ENCODE results near the gene RNF2. TPM values are rescaled to one million over a fixed set of nuclear protein-coding genes. Genes with fewer than 3 reads are reported as not detected.

RNF2 gene
- total and polyA plus RNA-seq, 2 donors from 2014 or later: 6.7 to 26.0 TPM

DNA sequence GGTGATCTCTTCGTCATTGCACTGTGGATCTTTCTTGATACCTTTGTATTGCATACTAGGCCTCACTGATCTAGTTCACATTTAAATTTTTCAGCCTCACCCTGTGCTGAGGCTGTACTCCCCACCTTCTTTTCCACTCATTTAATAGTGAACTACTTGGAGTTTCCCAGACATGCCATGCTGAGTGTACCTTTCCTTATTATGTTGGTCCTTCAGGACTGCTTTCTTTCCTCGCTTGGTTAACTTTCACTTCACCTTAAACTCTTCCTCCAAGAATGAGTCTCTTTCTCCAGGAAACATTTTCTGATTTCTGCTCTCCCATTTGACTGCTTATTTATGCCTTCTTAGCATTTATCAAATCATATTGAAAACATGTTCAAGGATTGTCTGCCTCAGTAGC lies 20.8 kb downstream of the RNF2 start:
- Histone ChIP-seq H3K4me3 (ENCODE audit: low read length in 3 of 3) (no peak overlapping the region), H3K36me3 (ENCODE audit: control insufficient read depth in 2 of 3, insufficient read depth in 3 of 3, low read length in 3 of 3) (no peaks in the 10 kb centered on the region), H3K4me1 (ENCODE audit: control insufficient read depth in 2 of 3, insufficient read depth in 2 of 3, low read depth in 1 of 3, low read length in 3 of 3) (no peaks in the 10 kb centered on the region), H3K9ac (ENCODE audit: low read length in 3 of 3) (no peak overlapping the region), H3K27me3 (ENCODE audit: control insufficient read depth, insufficient read depth, low read length) (no peaks in the 10 kb centered on the region), H3K27ac (ENCODE audit: low read depth in 2 of 2, low read length in 2 of 2) (no peak overlapping the region), H3K9me3 (ENCODE audit: control insufficient read depth in 2 of 3, insufficient read depth in 1 of 3, low read length in 3 of 3) (no peaks in the 10 kb centered on the region)
- DNase-seq: no peak
- intact Hi-C loops (cut with DNase I): no loop called here
- TF ChIP-seq, protein P1, sequence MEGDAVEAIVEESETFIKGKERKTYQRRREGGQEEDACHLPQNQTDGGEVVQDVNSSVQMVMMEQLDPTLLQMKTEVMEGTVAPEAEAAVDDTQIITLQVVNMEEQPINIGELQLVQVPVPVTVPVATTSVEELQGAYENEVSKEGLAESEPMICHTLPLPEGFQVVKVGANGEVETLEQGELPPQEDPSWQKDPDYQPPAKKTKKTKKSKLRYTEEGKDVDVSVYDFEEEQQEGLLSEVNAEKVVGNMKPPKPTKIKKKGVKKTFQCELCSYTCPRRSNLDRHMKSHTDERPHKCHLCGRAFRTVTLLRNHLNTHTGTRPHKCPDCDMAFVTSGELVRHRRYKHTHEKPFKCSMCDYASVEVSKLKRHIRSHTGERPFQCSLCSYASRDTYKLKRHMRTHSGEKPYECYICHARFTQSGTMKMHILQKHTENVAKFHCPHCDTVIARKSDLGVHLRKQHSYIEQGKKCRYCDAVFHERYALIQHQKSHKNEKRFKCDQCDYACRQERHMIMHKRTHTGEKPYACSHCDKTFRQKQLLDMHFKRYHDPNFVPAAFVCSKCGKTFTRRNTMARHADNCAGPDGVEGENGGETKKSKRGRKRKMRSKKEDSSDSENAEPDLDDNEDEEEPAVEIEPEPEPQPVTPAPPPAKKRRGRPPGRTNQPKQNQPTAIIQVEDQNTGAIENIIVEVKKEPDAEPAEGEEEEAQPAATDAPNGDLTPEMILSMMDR (IDR thresholded peaks at IDR 0.05; ENCODE audit: borderline replicate concordance, extremely low read depth, insufficient read depth): no peak
- no peak for FAIRE-seq

DNA sequence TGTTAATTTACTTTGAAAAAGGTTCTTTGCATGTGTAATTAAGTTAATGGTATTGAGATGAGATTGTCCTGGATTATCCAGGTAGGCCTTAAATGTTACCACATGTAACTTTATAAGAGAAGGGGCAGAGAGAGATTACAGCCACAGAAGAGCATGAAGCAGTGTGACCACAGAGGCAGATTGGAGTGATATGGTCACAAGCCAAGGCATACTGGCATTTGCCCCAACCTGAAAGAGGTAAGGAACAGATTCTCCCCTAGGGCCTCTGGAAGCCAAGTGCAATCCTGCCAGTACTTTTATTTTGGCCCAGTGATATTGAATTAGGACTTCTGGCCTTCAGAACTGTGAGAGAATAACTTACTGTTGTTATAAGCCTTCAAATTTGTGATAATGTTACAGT lies 23.0 kb downstream of the RNF2 start:
- intact Hi-C loops (cut with DNase I): no loop called here
- DNase-seq: no peak
- no peaks in the 10 kb centered on the region for H3K4me1 ChIP-seq (ENCODE audit: control insufficient read depth in 2 of 3, insufficient read depth in 2 of 3, low read depth in 1 of 3, low read length in 3 of 3)
- no peaks in the 10 kb centered on the region for H3K36me3 ChIP-seq (ENCODE audit: control insufficient read depth in 2 of 3, insufficient read depth in 3 of 3, low read length in 3 of 3)
- no peak overlapping the region for H3K27ac ChIP-seq (ENCODE audit: low read depth in 2 of 2, low read length in 2 of 2)
- FAIRE-seq: no peak
- H3K27me3 ChIP-seq (ENCODE audit: control insufficient read depth, insufficient read depth, low read length): no peaks in the 10 kb centered on the region
- no peak overlapping the region for H3K4me3 ChIP-seq (ENCODE audit: low read length in 3 of 3)
- TF ChIP-seq, protein P1 (IDR thresholded peaks at IDR 0.05; ENCODE audit: borderline replicate concordance, extremely low read depth, insufficient read depth): no peak
- no peak overlapping the region for H3K9ac ChIP-seq (ENCODE audit: low read length in 3 of 3)
- no peaks in the 10 kb centered on the region for H3K9me3 ChIP-seq (ENCODE audit: control insufficient read depth in 2 of 3, insufficient read depth in 1 of 3, low read length in 3 of 3)

DNA sequence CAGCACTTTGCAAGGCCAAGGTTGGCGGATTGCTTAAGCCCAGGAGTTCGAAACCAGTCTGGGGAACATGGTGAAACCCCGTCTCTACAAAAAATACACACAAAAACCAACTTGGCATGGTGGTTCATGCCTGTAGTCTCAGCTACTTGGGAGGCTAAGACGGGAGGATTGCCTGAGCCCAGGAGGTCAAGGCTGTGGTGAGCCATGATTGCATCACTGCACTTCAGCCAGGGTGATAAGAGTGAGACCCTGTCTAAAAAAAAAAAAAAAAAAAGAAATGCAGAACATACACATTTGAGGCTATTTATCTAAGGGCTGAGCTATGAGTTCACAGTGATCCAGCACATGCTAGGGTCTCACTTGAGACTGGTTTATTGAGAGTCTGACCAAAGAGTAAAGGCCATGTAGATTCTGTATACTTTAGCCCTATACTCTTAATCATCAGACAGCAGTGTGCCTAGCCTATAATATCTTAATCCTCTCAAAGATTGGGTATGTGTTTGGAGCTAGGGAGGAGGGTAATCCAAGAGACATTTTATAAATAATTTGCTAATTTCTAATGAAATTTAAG lies 23.9 kb downstream of the RNF2 start:
- Histone ChIP-seq H3K36me3 (ENCODE audit: control insufficient read depth in 2 of 3, insufficient read depth in 3 of 3, low read length in 3 of 3) (no peaks in the 10 kb centered on the region), H3K27me3 (ENCODE audit: control insufficient read depth, insufficient read depth, low read length) (no peaks in the 10 kb centered on the region), H3K4me1 (ENCODE audit: control insufficient read depth in 2 of 3, insufficient read depth in 2 of 3, low read depth in 1 of 3, low read length in 3 of 3) (no peaks in the 10 kb centered on the region), H3K4me3 (ENCODE audit: low read length in 3 of 3) (no peak overlapping the region), H3K9me3 (ENCODE audit: control insufficient read depth in 2 of 3, insufficient read depth in 1 of 3, low read length in 3 of 3) (no peaks in the 10 kb centered on the region), H3K9ac (ENCODE audit: low read length in 3 of 3) (no peak overlapping the region), H3K27ac (ENCODE audit: low read depth in 2 of 2, low read length in 2 of 2) (no peak overlapping the region)
- no peak for DNase-seq
- intact Hi-C loops (cut with DNase I): no loop called here
- TF ChIP-seq, protein P1 (IDR thresholded peaks at IDR 0.05; ENCODE audit: borderline replicate concordance, extremely low read depth, insufficient read depth): no peak
- FAIRE-seq: no peak

DNA sequence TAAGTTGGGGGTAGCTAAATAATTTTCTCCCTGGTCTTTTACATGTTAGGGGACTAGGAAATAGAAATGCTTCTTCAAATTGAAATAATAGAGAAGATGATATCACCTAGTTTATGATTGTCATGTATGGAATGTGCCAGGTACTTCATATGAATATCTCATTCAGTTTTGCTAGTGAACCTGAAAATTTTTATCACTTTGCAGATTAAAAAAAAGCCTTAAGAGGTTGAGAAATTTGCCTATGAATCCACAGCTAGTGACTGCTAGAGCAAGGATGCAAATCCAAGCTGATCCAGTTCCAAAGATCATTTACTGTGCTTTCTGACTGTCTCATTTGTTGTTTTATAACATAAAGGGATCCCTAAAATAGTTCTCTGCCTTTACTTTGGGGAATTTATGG lies 24.7 kb downstream of the RNF2 start:
- FAIRE-seq: no peak
- H3K27ac ChIP-seq (ENCODE audit: low read depth in 2 of 2, low read length in 2 of 2): no peak overlapping the region
- no peak overlapping the region for H3K9ac ChIP-seq (ENCODE audit: low read length in 3 of 3)
- H3K4me1 ChIP-seq (ENCODE audit: control insufficient read depth in 2 of 3, insufficient read depth in 2 of 3, low read depth in 1 of 3, low read length in 3 of 3): no peaks in the 10 kb centered on the region
- H3K4me3 ChIP-seq (ENCODE audit: low read length in 3 of 3): no peak overlapping the region
- no peaks in the 10 kb centered on the region for H3K9me3 ChIP-seq (ENCODE audit: control insufficient read depth in 2 of 3, insufficient read depth in 1 of 3, low read length in 3 of 3)
- no peaks in the 10 kb centered on the region for H3K27me3 ChIP-seq (ENCODE audit: control insufficient read depth, insufficient read depth, low read length)
- DNase-seq: no peak
- intact Hi-C loops (cut with DNase I): no loop called here
- H3K36me3 ChIP-seq (ENCODE audit: control insufficient read depth in 2 of 3, insufficient read depth in 3 of 3, low read length in 3 of 3): no peaks in the 10 kb centered on the region
- TF ChIP-seq, protein P1 (IDR thresholded peaks at IDR 0.05; ENCODE audit: borderline replicate concordance, extremely low read depth, insufficient read depth): no peak

Measured in kidney (tissue), 14 donors.